A673 (cell line): ENCODE data around the gene DIS3L2.

Experiments used
- CTCF ChIP-seq: fragments of 300-800, 200-600 bp; sonication (generic); conservative IDR thresholded peaks from 2 replicates; pipeline ENCODE4 v1.5.1; 2017; ENCODE audit warnings: low read depth, mild to moderate bottlenecking, antibody characterized with exemption, low read length, moderate library complexity, mixed read lengths
- EZH2 ChIP-seq: fragments of 200-600 bp; sonication (generic); IDR thresholded peaks from 2 replicates; pipeline ENCODE4 v1.6.1; 2017; ENCODE audit warnings: borderline replicate concordance, low read depth, mild to moderate bottlenecking, mixed read lengths, antibody characterized with exemption, low read length; ENCODE audit not compliant: poor library complexity, severe bottlenecking

DNA sequence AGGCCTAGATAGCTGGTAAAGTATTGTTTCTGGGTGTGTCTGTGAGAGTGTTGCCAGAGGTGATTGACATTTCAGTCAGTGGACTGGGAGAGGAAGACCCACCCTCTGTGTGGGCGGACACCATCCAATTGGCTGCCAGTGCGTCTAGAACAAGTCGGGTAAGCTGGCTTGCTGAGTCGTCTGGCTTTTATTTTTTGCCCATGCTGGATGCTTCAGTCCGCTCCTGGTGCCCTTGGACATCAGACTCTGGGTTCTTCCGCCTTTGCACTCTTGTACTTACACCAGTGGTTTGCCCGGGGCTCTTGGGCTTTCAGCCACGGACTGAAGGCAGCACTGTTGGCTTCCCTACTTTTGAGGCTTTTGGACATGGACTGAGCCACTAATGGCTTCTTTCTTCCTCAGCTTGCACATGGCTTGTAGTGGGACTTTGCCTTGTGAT, 24.3 kb downstream of the DIS3L2 start:
- no peak for TF ChIP-seq CTCF
- TF ChIP-seq EZH2, result no peak
